ENCODE results near the gene YWHAH. TPM values are rescaled to one million over a fixed set of nuclear protein-coding genes. Genes with fewer than 3 reads are reported as not detected.

YWHAH gene
- total and polyA plus RNA-seq, 4 donors = 50.1 to 151 (median 90.0) TPM

DNA sequence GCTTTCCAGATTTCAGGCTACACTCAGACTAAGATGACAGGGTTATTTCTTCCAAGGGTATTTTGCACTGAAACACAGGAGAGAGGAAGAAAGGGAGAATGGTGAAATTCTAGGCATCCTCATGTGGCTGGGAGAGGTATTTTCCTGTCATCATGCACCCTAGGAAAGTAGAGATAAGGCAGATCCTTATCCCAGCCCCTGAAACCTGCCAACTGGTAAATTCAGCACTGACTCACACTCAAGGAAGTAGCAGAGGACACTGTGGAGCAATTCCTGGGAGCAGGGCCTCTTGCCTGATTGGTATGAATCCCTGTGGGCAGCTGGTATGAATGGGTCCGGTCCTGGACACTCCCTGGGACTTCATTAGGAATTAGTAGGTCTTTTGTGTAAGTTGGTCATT lies 61.1 kb downstream of the YWHAH start:
- ATAC-seq (ENCODE audit: insufficient read depth, low FRiP score) = no peak
- no peak for DNase-seq
- Histone ChIP-seq H3K27me3 (ENCODE audit: control insufficient read depth in 3 of 3, insufficient read depth in 3 of 3, low read length in 2 of 3) (no peaks in the 10 kb centered on the region), H3K4me1 (ENCODE audit: control insufficient read depth in 5 of 5, insufficient read depth in 5 of 5, low read length in 5 of 5) (no peaks in the 10 kb centered on the region), H3K9me3 (ENCODE audit: control insufficient read depth in 4 of 4, insufficient read depth in 3 of 4, low read length in 3 of 4) (peaks cover 0 to 4% (median 0%) of the 10 kb centered on the region in 4 donors), H3K36me3 (ENCODE audit: control insufficient read depth in 4 of 4, insufficient read depth in 4 of 4, low read length in 4 of 4) (no peaks in the 10 kb centered on the region), H3K27ac (ENCODE audit: low read depth in 1 of 2, low read length in 1 of 2) (no peak overlapping the region), H3K4me3 (no peak overlapping the region), H3K9ac (ENCODE audit: insufficient read depth in 1 of 2, low read length in 2 of 2) (no peak overlapping the region)
- WGBS, 2 donors = 74 to 88% methylated on average over 1 of the region's 1 CpG
- TF ChIP-seq, protein P1, sequence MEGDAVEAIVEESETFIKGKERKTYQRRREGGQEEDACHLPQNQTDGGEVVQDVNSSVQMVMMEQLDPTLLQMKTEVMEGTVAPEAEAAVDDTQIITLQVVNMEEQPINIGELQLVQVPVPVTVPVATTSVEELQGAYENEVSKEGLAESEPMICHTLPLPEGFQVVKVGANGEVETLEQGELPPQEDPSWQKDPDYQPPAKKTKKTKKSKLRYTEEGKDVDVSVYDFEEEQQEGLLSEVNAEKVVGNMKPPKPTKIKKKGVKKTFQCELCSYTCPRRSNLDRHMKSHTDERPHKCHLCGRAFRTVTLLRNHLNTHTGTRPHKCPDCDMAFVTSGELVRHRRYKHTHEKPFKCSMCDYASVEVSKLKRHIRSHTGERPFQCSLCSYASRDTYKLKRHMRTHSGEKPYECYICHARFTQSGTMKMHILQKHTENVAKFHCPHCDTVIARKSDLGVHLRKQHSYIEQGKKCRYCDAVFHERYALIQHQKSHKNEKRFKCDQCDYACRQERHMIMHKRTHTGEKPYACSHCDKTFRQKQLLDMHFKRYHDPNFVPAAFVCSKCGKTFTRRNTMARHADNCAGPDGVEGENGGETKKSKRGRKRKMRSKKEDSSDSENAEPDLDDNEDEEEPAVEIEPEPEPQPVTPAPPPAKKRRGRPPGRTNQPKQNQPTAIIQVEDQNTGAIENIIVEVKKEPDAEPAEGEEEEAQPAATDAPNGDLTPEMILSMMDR (IDR thresholded peaks at IDR 0.05; ENCODE audit: control extremely low read depth, extremely low read depth) = no peak

Small RNA genes lying within 50 kb of the gene (small RNA-seq; reads per million reads assigned to genes)
- 0.13 reads per million for gene RN7SL305P (ENCODE audit: low replicate concordance)

Other genes starting within 250 kb of the YWHAH start
- 10 to 100 TPM; 38.0 to 44.3 TPM for gene PRR14L, start 194.4 kb upstream of the YWHAH start, total RNA-seq
- gene PRR14L, start 194.4 kb upstream of the YWHAH start, polyA plus RNA-seq = 1 to 10 TPM; 7.4 to 8.8 TPM
- 10 to 100 TPM; 24.6 to 29.0 TPM for gene DEPDC5, start 190.5 kb upstream of the YWHAH start, total RNA-seq
- gene DEPDC5, start 190.5 kb upstream of the YWHAH start, polyA plus RNA-seq = 1 to 10 TPM; 6.6 to 8.1 TPM
- gene SLC5A1, start 98.7 kb downstream of the YWHAH start, total RNA-seq = 1 to 10 TPM in 1 of 2 donors, under 1 TPM in 1; 0.63 to 3.5 TPM
- 1 to 10 TPM in 1 of 2 donors, under 1 TPM in 1; 0.35 to 1.6 TPM for gene SLC5A1, start 98.7 kb downstream of the YWHAH start, polyA plus RNA-seq
- gene C22orf42, start 214.8 kb downstream of the YWHAH start, total RNA-seq = not detected
- gene C22orf42, start 214.8 kb downstream of the YWHAH start, polyA plus RNA-seq = under 1 TPM in 1 of 2 donors, not detected in 1; 0.05 TPM

Measured in lung (tissue), 13 donors.